Mesendoderm (in vitro differentiated cells): ENCODE data around the gene EEF2K.

Source experiments
- DNase-seq: peaks from one replicate; pipeline ENCODE4 v3.0.0; 2013
- H2AK5ac ChIP-seq: 2 replicates; pipeline ENCODE4 v1.6.1; 2013; ENCODE audit warnings: low read length, inconsistent platforms
- H2BK120ac ChIP-seq: 2 replicates; pipeline ENCODE4 v1.6.1; 2013; ENCODE audit warnings: low read depth, mild to moderate bottlenecking, low read length, moderate library complexity, mixed read lengths
- H2BK15ac ChIP-seq: replicated peaks from 2 replicates; pipeline ENCODE4 v1.6.1; 2013; ENCODE audit warnings: low read depth, mild to moderate bottlenecking, moderate library complexity
- H2BK5ac ChIP-seq: 2 replicates; pipeline ENCODE4 v1.6.1; 2013; ENCODE audit warnings: low read length, inconsistent platforms
- H3K18ac ChIP-seq: 2 replicates; pipeline ENCODE4 v1.6.1; 2013; ENCODE audit warnings: mild to moderate bottlenecking, low read length, mixed read lengths
- H3K23ac ChIP-seq: one replicate; pipeline ENCODE4 v1.6.1; 2013; ENCODE audit warnings: low read length
- H3K27ac ChIP-seq: 2 replicates; pipeline ENCODE4 v1.5.1; 2013; ENCODE audit warnings: low read depth, mild to moderate bottlenecking, inconsistent platforms, low read length, moderate library complexity
- H3K27me3 ChIP-seq: 2 replicates; pipeline ENCODE4 v1.6.1; 2013; ENCODE audit warnings: low read length, control low read depth, mild to moderate bottlenecking, inconsistent platforms; ENCODE audit not compliant: insufficient read depth, poor library complexity
- H3K36me3 ChIP-seq: 2 replicates; pipeline ENCODE4 v1.6.1; 2013; ENCODE audit warnings: low read length, inconsistent platforms; ENCODE audit not compliant: control insufficient read depth, insufficient read depth
- H3K4ac ChIP-seq: one replicate; pipeline ENCODE4 v1.6.1; 2013; ENCODE audit warnings: low read depth, mild to moderate bottlenecking, low read length, moderate library complexity
- H3K4me1 ChIP-seq: 2 replicates; pipeline ENCODE4 v1.6.1; 2013; ENCODE audit warnings: low read depth, low read length, inconsistent platforms; ENCODE audit not compliant: control insufficient read depth
- H3K4me2 ChIP-seq: 2 replicates; pipeline ENCODE4 v1.6.1; 2013; ENCODE audit warnings: low read length
- H3K4me3 ChIP-seq: 2 replicates; pipeline ENCODE4 v1.5.1; 2013; ENCODE audit warnings: mild to moderate bottlenecking, low read length
- H3K56ac ChIP-seq: one replicate; pipeline ENCODE4 v1.6.1; 2013; ENCODE audit warnings: low read length
- H3K79me1 ChIP-seq: 2 replicates; pipeline ENCODE4 v1.6.1; 2013; ENCODE audit warnings: low read length, inconsistent platforms
- H3K79me2 ChIP-seq: 2 replicates; pipeline ENCODE4 v1.6.1; 2013; ENCODE audit warnings: mild to moderate bottlenecking, low read length; ENCODE audit not compliant: control insufficient read depth, insufficient read depth
- H3K9ac ChIP-seq: 2 replicates; pipeline ENCODE4 v1.6.1; 2013; ENCODE audit warnings: low read length, inconsistent platforms
- H4K5ac ChIP-seq: one replicate; pipeline ENCODE4 v1.6.1; 2013; ENCODE audit warnings: low read length
- H4K8ac ChIP-seq: one replicate; pipeline ENCODE4 v1.6.1; 2013; ENCODE audit warnings: low read depth, mild to moderate bottlenecking, control low read depth, low read length, moderate library complexity
- WGBS: extraction: QIAGEN DNeasy Blood & Tissue Kit; methylation state at CpG from one replicate; pipeline ENCODE4 v1.1.7; 2013; ENCODE audit warnings: low lambda C conversion rate, missing lambda C conversion rate; ENCODE audit not compliant: insufficient coverage; ENCODE audit errors: extremely low coverage; 5-methylcytosine and 5-hydroxymethylcytosine counted together

EEF2K gene

DNA sequence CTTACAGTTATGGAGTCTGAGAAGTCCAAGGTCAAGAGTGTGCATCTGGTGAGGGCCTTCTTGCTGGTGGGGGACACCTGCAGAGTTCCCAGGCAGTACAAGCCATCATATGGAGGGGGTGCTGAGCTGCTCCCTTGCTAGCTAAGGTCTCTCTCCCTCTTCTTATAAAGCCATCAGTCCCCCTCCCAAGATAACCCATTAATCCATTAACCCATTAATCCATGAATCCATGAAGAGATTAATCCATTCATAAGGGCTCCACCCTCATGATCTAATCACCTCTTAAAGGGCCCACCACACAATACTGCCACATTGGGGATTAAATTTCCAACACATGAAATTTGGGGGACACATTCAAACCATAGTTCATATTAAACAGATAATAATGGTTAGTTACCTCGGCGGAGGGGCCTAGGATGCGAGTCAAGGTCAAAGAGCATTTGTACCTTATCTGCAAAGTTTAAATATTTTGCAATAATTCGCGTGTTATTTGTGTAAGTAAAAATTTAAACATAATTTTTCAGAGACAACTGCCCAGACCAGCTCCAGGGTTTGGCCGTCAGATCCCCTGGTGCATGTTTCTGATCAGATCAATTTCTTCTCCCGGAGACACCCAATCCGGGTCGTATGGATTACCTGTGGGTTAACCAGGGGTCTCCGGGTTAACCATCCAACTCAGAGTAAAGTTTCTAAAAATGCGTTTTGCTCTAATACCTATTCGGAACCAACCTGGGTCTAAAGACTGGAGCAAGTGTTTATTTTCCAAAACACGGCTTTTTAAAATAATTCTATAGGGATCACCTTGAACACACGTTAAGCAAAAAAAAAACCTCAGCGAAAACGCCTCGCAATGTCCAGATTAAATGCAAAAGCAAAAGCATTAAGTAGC lies 90.4 kb downstream of the EEF2K start:
- no CpG with 5 or more reads among the region's 17 CpGs for WGBS
- no peak overlapping the region for H4K5ac ChIP-seq
- no peak overlapping the region for H2BK15ac ChIP-seq
- H3K9ac ChIP-seq: peak overlapping the region; percentile 64
- no peaks in the 10 kb centered on the region for H3K36me3 ChIP-seq
- H2AK5ac ChIP-seq: no peak overlapping the region
- H3K27ac ChIP-seq: no peak overlapping the region
- H2BK120ac ChIP-seq: no peak overlapping the region
- no peak overlapping the region for H4K8ac ChIP-seq
- H3K56ac ChIP-seq: peak overlapping the region; percentile 45
- H3K23ac ChIP-seq: no peak overlapping the region
- H3K4me1 ChIP-seq: no peaks in the 10 kb centered on the region
- peaks cover 14% of the 10 kb centered on the region for H3K79me1 ChIP-seq
- no peak overlapping the region for H3K4ac ChIP-seq
- H3K4me3 ChIP-seq: peak overlapping the region; percentile 81
- H3K79me2 ChIP-seq: peaks cover 33% of the 10 kb centered on the region
- peak overlapping the region; percentile 32 for H3K4me2 ChIP-seq
- peak; percentile 27 for DNase-seq
- no peak overlapping the region for H2BK5ac ChIP-seq
- H3K18ac ChIP-seq: no peak overlapping the region
- H3K27me3 ChIP-seq: no peaks in the 10 kb centered on the region

DNA sequence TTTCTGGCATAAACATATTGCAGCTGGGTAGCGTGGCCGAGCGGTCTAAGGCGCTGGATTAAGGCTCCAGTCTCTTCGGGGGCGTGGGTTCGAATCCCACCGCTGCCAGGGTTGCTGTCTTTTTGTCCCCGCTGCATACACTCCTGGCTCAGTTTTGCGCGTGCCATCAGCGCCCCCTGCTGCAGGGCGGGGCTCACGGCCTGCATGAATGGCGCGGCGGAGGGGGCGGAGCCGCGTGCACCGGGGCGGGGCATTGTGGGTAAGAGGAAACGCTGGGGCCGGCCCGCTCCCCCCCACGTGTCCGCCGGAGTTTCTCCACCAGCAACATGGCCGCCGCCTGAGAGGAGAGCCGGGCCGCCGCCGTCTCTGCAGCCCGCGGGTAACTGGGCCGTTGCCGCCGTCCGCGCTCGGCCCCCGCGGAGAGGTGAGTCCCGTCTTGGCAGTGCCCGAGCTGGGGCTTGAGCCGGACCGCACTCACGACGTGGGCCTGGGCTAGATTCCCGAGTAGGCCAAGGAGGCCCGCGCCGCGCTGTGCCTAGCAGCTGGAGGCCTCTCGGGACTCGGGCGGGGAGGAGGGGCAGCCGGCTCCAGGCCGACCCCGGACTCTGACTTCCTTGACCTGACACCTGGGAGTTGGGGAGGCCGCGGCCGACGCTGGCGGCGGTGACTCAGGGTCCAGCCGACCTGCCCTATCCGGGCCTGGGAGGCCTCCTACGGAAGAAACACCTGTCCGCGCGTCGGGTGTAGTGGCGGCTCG lies 91.2 kb downstream of the EEF2K start, which contains the start of gene POLR3E:
TSS of gene POLR3E (plus strand) at position 296 of the 757 bp plus-strand sequence. CDS start 5,560 bp downstream, outside the sequence.
- DNase-seq: peak; percentile 98
- peaks cover 39% of the 10 kb centered on the region for H3K79me2 ChIP-seq
- peak within 1 kb of the TSS; percentile 95 for H3K9ac ChIP-seq
- H2AK5ac ChIP-seq: no peak within 1 kb of the TSS
- no peak within 1 kb of the TSS for H4K8ac ChIP-seq
- peak within 1 kb of the TSS; percentile 5 for H3K4ac ChIP-seq
- no peaks in the 10 kb centered on the region for H3K27me3 ChIP-seq
- WGBS: no CpG with 5 or more reads among the region's 76 CpGs
- H2BK120ac ChIP-seq: no peak within 1 kb of the TSS
- H3K56ac ChIP-seq: peak within 1 kb of the TSS; percentile 98
- H2BK5ac ChIP-seq: no peak within 1 kb of the TSS
- H3K23ac ChIP-seq: peak within 1 kb of the TSS; percentile 95
- H3K4me3 ChIP-seq: peak within 1 kb of the TSS; percentile 91
- peaks cover 17% of the 10 kb centered on the region for H3K79me1 ChIP-seq
- H3K4me2 ChIP-seq: peak within 1 kb of the TSS; percentile 93
- no peaks in the 10 kb centered on the region for H3K4me1 ChIP-seq
- no peak within 1 kb of the TSS for H2BK15ac ChIP-seq
- H4K5ac ChIP-seq: no peak within 1 kb of the TSS
- H3K18ac ChIP-seq: peak within 1 kb of the TSS; percentile 9
- H3K36me3 ChIP-seq: no peaks in the 10 kb centered on the region
- peak within 1 kb of the TSS; percentile 68 for H3K27ac ChIP-seq

DNA sequence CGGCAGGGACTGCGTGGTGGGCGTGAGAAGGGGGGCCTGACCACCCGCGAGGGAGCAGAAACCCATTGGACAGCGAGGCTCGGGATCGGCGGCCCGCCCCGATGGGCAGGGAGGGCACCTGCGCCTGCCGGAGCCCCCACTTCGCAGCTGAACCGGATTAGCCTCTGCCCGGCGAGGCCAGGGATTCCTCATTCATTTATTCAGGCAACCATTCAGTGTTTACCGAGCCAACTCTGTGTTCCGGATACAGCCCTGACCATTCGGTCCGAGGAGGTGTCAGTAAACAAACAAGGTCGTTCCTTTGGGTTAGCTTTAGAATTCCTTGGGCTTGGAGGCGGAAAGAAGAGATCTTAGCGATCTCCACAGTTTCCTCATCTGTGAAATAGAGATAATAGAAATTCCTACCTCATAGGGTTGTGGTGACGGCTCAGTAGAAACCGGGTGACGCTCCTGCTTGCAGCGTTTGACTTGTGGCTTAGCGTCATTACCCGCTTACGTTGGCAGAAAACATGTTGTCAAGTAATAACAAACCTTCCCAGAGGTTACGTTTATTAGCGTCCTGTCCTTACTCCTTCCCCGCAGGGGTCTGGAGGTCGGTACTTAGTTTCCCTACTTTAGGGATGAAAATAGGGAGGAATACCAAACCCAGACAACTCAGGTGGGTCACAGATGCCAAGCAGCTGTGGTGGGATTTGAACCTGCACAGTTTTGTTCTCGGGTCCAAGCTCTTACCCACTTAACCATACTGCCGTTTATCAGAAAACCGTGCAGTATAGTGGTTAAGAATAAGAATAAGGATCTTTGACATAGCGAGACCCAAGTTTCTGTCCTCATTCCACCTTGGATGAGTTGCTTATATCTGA lies 92.0 kb downstream of the EEF2K start:
- H3K4me1 ChIP-seq: no peaks in the 10 kb centered on the region
- no peaks in the 10 kb centered on the region for H3K27me3 ChIP-seq
- no peak overlapping the region for H2BK5ac ChIP-seq
- H2BK120ac ChIP-seq: no peak overlapping the region
- H2BK15ac ChIP-seq: no peak overlapping the region
- H3K18ac ChIP-seq: peak overlapping the region; percentile 9
- no peak overlapping the region for H4K5ac ChIP-seq
- H3K4me2 ChIP-seq: peak overlapping the region; percentile 93
- peak overlapping the region; percentile 95 for H3K9ac ChIP-seq
- WGBS: no CpG with 5 or more reads among the region's 39 CpGs
- peak overlapping the region; percentile 92 for H3K23ac ChIP-seq
- peak overlapping the region; percentile 98 for H3K56ac ChIP-seq
- no peak overlapping the region for H3K4ac ChIP-seq
- peaks cover 46% of the 10 kb centered on the region for H3K79me2 ChIP-seq
- H2AK5ac ChIP-seq: no peak overlapping the region
- peaks cover 22% of the 10 kb centered on the region for H3K79me1 ChIP-seq
- DNase-seq: peak; percentile 92
- peak overlapping the region; percentile 68 for H3K27ac ChIP-seq
- peak overlapping the region; percentile 91 for H3K4me3 ChIP-seq
- H4K8ac ChIP-seq: no peak overlapping the region
- peaks cover 1% of the 10 kb centered on the region for H3K36me3 ChIP-seq

DNA sequence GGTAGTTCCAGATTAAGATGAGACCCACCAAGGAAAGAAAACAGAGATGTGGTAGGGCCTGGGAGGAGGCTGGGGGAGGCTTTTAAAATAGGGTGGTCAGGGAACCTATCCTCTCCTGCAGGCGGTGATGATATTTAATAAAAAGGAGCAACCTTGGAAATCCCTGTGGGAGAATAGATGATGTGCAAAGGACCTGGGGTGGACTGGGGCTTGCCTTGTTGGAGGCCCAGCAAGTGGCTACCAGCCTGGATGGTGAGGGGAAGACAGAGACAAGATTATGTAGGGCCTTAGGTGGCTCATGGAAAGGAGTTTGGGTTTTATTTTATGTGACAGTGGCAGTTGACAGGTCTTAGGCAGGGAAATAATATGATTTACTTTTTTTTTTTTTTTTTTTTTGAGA lies 93.0 kb downstream of the EEF2K start:
- H3K27me3 ChIP-seq: no peaks in the 10 kb centered on the region
- WGBS: no CpG with 5 or more reads among the region's 1 CpG
- H4K5ac ChIP-seq: no peak overlapping the region
- H4K8ac ChIP-seq: no peak overlapping the region
- no peak overlapping the region for H3K4ac ChIP-seq
- no peak overlapping the region for H2BK5ac ChIP-seq
- H3K18ac ChIP-seq: no peak overlapping the region
- H3K36me3 ChIP-seq: peaks cover 2% of the 10 kb centered on the region
- H2AK5ac ChIP-seq: no peak overlapping the region
- no peak overlapping the region for H3K9ac ChIP-seq
- no peak overlapping the region for H3K56ac ChIP-seq
- peaks cover 25% of the 10 kb centered on the region for H3K79me1 ChIP-seq
- no peak overlapping the region for H3K4me2 ChIP-seq
- no peak overlapping the region for H3K4me3 ChIP-seq
- no peak for DNase-seq
- peaks cover 49% of the 10 kb centered on the region for H3K79me2 ChIP-seq
- H3K23ac ChIP-seq: no peak overlapping the region
- no peak overlapping the region for H2BK15ac ChIP-seq
- H3K4me1 ChIP-seq: no peaks in the 10 kb centered on the region
- no peak overlapping the region for H3K27ac ChIP-seq
- H2BK120ac ChIP-seq: no peak overlapping the region

GRCh38 chr16:22300427-22301071 lies 94.5 kb downstream of the EEF2K start:
- Histone ChIP-seq H3K4me2 (no peak overlapping the region), H3K56ac (no peak overlapping the region), H4K5ac (no peak overlapping the region), H3K36me3 (peaks cover 3% of the 10 kb centered on the region), H3K79me2 (peaks cover 49% of the 10 kb centered on the region), H3K27me3 (no peaks in the 10 kb centered on the region), H2BK15ac (no peak overlapping the region), H3K9ac (no peak overlapping the region), H3K18ac (no peak overlapping the region), H3K4ac (no peak overlapping the region), H2BK5ac (no peak overlapping the region), H2AK5ac (no peak overlapping the region), H3K4me3 (no peak overlapping the region), H3K4me1 (no peaks in the 10 kb centered on the region), H2BK120ac (no peak overlapping the region), H4K8ac (no peak overlapping the region), H3K79me1 (peaks cover 25% of the 10 kb centered on the region), H3K23ac (no peak overlapping the region), H3K27ac (no peak overlapping the region)
- WGBS: no CpG with 5 or more reads among the region's 8 CpGs
- peak; percentile 59 for DNase-seq
